ENCODE measurements around the gene FAM107B. TPM values are rescaled to one million over a fixed set of nuclear protein-coding genes. Genes with fewer than 3 reads are reported as not detected.

Gene FAM107B
- total and polyA plus RNA-seq, 8 donors: 22.6 to 105 (median 54.5) TPM

DNA sequence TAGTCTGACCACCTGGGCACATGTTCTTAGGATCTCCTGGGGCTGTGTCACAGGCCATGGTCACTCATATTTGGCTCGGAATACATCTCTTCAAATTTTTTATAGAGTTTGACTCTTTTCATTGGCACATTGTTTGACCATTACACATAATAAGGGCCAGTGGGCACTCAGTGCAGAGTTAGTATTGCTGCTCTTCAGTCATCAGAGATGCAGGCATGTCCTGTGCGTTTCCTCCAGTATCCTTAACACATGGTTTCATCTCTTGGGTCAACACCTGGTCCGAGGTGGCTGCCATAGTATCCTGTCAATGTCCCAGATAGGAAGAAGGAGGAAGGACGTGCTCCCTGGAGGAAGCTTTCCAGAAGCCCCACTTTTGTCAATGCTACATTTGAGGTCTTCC, 125.0 kb downstream of the FAM107B start:
- FAIRE-seq (no peak), DNase-seq (no peak), ATAC-seq (no peak)
- Histone ChIP-seq H3K4me3 (no peak overlapping the region), H3K27me3 (no peaks in the 10 kb centered on the region), H3K36me3 (no peaks in the 10 kb centered on the region), H3K9me3 (no peaks in the 10 kb centered on the region), H3K27ac (no peak overlapping the region), H3K4me1 (peaks cover 21 to 27% (median 26%) of the 10 kb centered on the region in 3 donors)
- intact Hi-C loops (cut with DNase I): no loop called here
- TF ChIP-seq, protein P1, sequence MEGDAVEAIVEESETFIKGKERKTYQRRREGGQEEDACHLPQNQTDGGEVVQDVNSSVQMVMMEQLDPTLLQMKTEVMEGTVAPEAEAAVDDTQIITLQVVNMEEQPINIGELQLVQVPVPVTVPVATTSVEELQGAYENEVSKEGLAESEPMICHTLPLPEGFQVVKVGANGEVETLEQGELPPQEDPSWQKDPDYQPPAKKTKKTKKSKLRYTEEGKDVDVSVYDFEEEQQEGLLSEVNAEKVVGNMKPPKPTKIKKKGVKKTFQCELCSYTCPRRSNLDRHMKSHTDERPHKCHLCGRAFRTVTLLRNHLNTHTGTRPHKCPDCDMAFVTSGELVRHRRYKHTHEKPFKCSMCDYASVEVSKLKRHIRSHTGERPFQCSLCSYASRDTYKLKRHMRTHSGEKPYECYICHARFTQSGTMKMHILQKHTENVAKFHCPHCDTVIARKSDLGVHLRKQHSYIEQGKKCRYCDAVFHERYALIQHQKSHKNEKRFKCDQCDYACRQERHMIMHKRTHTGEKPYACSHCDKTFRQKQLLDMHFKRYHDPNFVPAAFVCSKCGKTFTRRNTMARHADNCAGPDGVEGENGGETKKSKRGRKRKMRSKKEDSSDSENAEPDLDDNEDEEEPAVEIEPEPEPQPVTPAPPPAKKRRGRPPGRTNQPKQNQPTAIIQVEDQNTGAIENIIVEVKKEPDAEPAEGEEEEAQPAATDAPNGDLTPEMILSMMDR (IDR thresholded peaks at IDR 0.05): no peak
- 89 to 91% methylated on average over 4 of the region's 4 CpGs for WGBS, 2 donors

DNA sequence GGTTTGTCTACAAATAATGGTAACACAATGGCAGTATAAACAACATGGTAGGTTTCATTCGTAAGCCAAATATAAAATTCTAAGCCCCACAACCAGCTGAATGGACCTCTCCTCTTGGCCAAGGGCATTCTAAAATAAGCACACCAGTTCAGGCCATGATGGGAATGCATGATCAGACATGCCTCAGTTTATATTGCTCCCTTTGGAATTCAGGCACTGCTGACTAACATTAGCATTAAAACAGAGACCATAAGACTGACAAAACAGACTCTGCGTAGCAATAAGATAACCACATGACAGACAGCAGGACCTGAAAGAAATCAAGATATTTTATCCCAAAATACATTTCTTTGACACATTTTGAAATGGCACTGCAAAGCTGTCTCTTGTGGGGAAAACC, 125.8 kb downstream of the FAM107B start:
- Histone ChIP-seq H3K4me1 (peaks cover 14 to 20% (median 18%) of the 10 kb centered on the region in 3 donors), H3K27me3 (no peaks in the 10 kb centered on the region), H3K9me3 (no peaks in the 10 kb centered on the region), H3K4me3 (no peak overlapping the region), H3K27ac (peak overlapping the region in 1 of 4 donors; percentile 62), H3K36me3 (no peaks in the 10 kb centered on the region)
- TF ChIP-seq, protein P1 (IDR thresholded peaks at IDR 0.05): no peak
- ATAC-seq (no peak), DNase-seq (no peak), FAIRE-seq (no peak)
- intact Hi-C loops (cut with DNase I): no loop called here
- WGBS, 2 donors: 89 to 93% methylated on average over 2 of the region's 2 CpGs

DNA sequence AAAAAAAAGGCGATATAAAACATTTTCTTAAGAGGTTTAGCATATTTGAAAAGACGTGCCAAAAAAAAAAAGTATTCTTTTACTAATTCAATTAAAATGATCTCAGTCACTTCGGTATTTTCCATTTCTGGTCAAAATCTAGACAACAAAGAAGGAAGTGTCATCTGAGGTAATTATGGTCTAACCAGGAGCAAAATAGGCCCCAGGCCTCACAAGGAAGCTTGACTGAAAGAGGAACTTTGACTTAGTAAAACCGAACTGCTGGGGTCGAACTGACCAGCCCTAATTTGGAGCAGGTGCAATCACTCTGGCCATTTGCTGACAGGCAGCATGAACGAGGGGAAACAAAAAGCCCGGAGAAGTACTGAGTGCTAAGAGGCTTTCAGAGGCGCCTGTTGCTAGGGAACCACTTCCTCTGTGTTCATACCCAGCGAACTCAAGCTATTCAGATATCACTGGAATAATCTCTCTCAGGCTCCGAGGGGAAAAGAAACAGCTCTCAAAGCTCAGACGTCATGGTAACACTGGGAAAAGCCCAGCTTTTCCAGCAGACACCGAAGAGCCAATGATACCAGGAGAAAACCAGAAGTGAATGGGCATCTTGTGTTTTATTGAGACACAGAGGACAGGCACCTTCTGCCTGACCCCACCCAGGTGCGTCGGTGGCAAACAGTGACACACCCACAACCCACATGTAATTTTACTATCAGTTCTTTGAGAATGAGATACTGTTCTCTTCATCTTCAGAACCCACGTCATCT, 126.5 kb downstream of the FAM107B start:
- H3K9me3 ChIP-seq: no peaks in the 10 kb centered on the region
- peak overlapping the region in 1 of 4 donors; percentile 2 for H3K4me3 ChIP-seq
- WGBS, 2 donors: 54% methylated on average over 15 of the region's 15 CpGs
- peak; percentile 54 for FAIRE-seq
- no peaks in the 10 kb centered on the region for H3K36me3 ChIP-seq
- intact Hi-C loops (cut with DNase I): no loop called here
- H3K27ac ChIP-seq: peak overlapping the region in 2 of 4 donors; percentile 62 to 73
- peak in 3 of 4 donors; percentile 82 to 92 (median 84) for ATAC-seq
- peak in 3 of 6 donors; percentile 19 to 69 (median 35) for DNase-seq
- no peaks in the 10 kb centered on the region for H3K27me3 ChIP-seq
- TF ChIP-seq, protein P1 (IDR thresholded peaks at IDR 0.05): no peak
- peaks cover 8 to 15% (median 11%) of the 10 kb centered on the region in 3 donors for H3K4me1 ChIP-seq

DNA sequence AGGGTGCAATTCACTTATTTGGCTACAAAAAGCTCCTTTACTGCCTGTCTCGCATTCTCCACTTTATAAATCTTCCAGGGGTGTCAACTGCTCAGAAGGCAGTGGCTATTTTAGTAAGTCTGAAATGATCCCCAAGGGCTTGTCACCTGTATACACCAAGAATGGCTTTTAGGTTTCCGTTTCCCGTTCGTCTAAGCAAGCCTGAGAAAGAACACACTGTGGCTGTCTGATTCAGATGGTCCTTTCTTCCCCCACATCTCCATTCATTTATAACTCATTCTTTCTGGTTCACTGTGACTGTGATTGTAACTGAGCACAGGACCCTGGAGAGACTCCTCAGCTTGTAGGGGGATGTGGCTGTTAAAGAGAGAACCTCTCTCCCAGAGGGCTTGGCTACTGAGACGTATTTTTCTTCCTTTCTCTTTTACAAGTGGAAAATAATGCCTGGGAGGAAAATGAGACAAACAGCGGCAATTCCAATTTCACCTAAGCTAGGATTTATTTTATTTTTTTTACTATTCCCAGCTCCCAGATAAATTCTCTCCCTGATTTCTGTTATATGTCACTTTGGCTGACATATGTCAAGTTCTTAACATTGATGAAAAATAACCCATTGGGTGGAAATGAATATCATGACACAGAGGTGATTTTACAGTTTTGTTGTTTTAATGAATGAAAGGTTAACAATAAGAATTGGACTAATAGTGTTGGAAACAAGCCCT, 129.3 kb downstream of the FAM107B start:
- 82 to 84% methylated on average over 6 of the region's 6 CpGs for WGBS, 2 donors
- intact Hi-C loops (cut with DNase I): no loop called here
- Histone ChIP-seq H3K27ac (no peak overlapping the region), H3K27me3 (no peaks in the 10 kb centered on the region), H3K4me3 (no peak overlapping the region), H3K9me3 (no peaks in the 10 kb centered on the region), H3K36me3 (no peaks in the 10 kb centered on the region), H3K4me1 (no peaks in the 10 kb centered on the region)
- DNase-seq (no peak), ATAC-seq (no peak), FAIRE-seq (no peak)
- TF ChIP-seq, protein P1 (IDR thresholded peaks at IDR 0.05): no peak

All from pancreas (tissue), 10 donors.